NCI-H2107 (cell line): ENCODE data around the gene SPAAR.
"Not testable (repeated sequence)": the region's sequence is repeated elsewhere in the genome, so short reads cannot be mapped to it uniquely, and the experiment has no call there.

Source experiments
- DNase-seq: peaks from one replicate; lab custom pipeline; 2025; lab: John Stamatoyannopoulos, UW

The SPAAR gene

DNA sequence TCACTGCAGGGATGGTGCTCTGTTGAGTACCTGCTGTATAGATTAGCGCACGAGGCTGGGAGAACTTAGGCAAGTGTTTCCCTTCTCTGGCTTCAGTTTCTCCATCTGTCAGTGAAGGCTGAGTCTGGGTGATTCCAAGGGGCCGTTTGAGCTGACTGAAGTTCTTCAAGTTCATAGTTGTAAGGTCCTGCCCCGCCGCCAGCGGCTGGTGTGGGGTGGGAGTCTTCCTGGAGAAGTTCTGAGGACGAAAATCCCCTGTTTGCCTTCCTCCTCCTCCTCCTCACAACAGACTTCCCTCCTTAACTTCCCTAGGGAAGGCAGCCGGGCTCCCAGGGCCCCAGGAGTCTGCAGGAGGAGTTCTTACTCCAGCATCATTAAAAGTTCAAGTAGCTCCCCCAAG lies 5.0 kb upstream of the SPAAR start:
- DNase-seq: no peak

GRCh38 chr9:35905051-35905781 lies 4.1 kb upstream of the SPAAR start:
- no peak for DNase-seq

DNA sequence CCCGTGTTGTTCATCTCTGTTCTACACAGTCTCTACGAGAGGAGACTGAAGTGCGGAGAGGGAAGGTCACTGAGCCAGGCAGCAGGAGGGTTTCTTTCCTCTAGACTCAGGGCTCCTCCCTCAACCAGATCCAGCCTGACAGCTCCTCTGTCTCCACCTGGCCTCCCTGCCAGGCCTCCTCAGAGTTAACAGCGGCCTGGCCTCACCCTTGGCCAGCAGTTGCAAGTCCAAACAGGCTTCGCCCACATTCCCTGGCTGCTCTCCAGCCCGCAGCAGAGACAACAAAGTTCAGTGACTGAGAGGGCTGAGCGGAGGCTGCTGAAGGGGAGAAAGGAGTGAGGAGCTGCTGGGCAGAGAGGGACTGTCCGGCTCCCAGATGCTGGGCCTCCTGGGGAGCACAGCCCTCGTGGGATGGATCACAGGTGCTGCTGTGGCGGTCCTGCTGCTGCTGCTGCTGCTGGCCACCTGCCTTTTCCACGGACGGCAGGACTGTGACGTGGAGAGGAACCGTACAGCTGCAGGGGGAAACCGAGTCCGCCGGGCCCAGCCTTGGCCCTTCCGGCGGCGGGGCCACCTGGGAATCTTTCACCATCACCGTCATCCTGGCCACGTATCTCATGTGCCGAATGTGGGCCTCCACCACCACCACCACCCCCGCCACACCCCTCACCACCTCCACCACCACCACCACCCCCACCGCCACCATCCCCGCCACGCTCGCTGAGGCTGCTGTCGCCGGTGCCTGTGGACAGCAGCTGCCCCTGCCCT lies 3.2 kb upstream of the SPAAR start, which contains the start of gene HRCT1:
TSS of gene HRCT1 (plus strand) at position 291 of the 768 bp plus-strand sequence. CDS start at position 377, 86 bp downstream.
- peak; percentile 29 for DNase-seq

DNA sequence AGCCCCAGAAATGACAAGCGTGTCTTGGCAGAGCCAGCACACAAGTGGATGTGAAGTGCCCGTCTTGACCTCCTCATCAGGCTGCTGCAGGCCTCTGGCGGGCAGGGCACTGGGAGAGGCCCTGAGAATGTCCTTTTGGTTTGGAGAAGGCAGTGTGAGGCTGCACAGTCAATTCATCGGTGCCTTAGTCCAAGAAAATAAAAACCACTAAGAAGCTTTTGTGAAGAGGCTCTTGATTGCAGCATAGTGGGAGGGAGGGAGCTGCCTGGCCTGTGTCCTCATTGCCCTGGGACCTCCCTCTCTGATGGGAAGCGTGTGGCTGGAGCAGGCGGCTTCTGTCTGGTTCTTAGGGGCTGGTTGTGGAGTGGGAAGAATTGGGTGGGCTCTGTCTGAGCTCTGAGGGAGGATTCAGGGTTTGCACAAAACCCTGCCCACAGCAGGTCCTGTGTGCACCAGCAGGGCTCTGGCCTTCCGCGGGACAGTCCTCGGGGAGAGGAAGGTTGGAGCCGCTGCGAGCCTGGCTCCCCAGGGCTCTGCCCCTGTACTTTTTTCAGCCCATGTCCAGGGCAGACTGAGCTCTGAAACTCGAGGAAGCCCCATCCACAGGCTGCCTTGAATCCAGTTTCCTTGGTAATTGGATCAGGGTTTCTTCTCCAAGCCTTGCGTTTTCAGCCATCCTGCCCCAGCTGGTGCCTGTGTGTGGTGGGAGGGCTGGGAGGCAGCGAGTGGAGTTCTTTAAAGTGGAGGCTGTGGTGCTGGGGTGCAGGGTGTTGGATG lies 2.2 kb upstream of the SPAAR start:
- DNase-seq: no peak

- no peak for DNase-seq
These were observed 1.4 kb upstream of the SPAAR start for GRCh38 chr9:35907711-35908503.

DNA sequence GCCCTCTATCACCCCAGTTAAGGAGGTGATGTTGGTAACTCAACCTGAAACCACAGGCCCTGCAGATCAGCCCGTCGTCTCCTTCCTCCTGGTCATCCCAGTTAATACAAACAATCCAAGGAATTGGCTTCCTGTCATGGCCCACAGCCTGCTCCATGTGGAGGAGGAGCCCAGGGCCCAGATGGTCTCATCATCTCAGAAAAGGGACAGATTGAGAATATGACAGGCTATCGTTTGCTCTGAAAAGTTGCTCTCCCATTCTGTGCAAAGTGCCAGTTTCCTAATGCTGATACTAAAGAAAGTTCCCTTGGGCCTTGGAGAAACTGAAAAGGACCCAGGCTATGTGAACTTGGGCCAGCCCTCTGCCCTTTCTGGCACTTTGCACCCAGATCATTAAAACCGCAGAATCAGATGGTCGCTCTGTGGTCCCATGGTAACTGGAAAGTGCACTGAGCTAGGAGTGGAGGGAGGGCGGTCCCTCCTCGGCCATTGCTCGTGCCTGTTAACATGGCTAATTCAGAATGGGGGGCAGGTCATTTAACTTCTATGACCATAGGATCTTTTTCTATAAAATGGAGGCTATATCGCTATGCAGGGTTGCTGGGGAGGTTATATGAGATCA lies 675 bp upstream of the SPAAR start:
- DNase-seq: no peak

DNA sequence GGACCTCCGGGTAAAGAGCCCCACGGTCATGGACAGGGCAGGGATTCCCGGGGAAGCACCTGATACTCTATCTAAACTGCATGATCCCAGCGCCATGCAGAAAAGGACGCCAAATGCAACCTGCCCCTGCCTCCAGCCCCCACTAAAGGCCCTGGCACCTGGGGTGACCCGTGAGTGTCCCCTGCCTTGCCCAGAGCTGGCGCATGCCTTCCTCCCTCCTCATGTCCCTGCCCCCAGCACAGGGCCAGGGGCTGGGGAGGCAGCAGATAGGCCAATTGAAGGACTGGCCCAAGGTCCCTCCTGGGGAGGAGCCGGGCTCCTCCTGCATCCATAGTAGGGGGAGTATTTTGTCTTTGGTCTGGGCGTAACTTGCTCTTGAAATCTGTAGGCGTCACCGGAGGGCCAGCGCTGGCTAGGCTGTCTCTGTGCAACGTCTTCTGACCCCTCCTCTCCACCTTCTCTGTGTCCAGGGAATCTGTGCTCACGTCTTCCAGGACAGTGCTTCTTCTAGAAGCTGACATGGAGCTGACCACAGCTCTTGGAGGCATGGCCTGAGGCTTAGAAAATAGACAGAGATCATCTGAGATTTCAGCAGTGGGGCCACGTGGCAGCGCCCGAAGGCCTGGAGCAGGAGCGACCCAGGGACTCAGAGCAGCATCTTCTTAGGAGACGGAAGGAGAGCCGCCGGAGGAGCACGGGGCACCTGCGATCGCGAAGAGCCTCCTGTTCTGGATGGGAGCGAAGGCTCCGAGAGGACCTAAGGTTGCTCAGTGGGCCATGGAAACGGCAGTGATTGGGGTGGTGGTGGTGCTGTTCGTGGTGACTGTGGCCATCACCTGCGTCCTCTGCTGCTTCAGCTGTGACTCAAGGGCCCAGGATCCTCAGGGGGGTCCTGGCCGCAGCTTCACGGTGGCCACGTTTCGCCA lies 660 bp downstream of the SPAAR start:
- DNase-seq: no peak

GRCh38 chr9:35910613-35911359 lies 1.5 kb downstream of the SPAAR start:
- no peak for DNase-seq

DNA sequence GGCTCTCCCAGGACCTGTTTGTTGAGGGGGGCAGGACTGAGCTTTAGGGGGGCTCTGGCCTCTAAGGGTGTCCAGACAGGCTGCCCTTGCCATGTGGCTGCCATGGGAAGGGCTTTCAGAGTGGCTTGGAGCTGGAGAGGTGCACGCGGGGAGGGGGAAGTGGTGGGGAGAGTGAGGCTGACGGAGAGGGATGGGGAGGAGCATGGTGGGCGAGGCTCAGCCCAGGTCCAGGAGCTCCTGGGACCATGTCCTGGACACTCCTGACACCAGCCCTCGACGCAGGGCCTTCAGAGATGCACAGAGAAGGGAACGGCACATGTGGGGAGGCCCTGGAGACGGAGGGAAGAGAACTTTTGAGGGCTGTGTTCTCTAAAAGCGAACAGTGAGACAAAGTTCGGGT lies 2.4 kb downstream of the SPAAR start:
- DNase-seq: no peak

GRCh38 chr9:35912791-35913400 lies 3.6 kb downstream of the SPAAR start:
- DNase-seq: no peak

- not testable (repeated sequence) for DNase-seq
These were observed 4.1 kb downstream of the SPAAR start for GRCh38 chr9:35913429-35913828.

GRCh38 chr9:35914301-35914807 lies 5.1 kb downstream of the SPAAR start:
- DNase-seq: no peak

- no peak for DNase-seq
These were observed 6.5 kb downstream of the SPAAR start for GRCh38 chr9:35915681-35916294.

- no peak for DNase-seq
These were observed 8.0 kb downstream of the SPAAR start for GRCh38 chr9:35917261-35917660.

GRCh38 chr9:35918780-35919179 lies 9.5 kb downstream of the SPAAR start:
- DNase-seq: no peak

- no peak for DNase-seq
These were observed 10.1 kb downstream of the SPAAR start for GRCh38 chr9:35919212-35920008.

GRCh38 chr9:35920051-35920620 lies 10.8 kb downstream of the SPAAR start:
- DNase-seq: no peak
